Kidney glomerular epithelial cell (primary cell): ENCODE measurements around the gene LTV1.
"Not testable (repeated sequence)": the region's sequence is repeated elsewhere in the genome, so short reads cannot be mapped to it uniquely, and the experiment has no call there.

Source experiments
- DNase-seq: peaks from one replicate; lab custom pipeline; 2025; lab: John Stamatoyannopoulos, UW

Gene LTV1

DNA sequence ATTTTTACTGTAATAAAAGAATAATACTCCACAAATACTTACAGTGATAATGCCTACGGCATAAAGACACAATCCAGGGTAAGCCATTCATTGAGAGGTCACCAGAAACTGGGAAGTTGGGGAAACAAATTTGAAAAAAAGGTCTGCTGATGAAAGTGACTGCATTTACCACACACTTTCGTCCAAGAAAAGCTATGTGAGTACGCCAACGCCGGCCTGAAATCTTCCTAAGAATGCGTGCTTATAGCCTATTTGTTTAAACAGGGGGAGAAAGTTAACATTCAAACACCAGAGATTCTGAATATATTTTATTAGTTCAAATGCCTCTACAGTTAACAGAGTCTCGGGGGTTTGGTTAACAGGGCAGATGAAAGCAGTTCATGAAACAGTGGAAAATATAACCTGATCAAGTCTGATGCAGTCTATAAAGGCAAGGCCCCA is 657 bp upstream of the LTV1 start:
- peak; percentile 53 for DNase-seq

DNA sequence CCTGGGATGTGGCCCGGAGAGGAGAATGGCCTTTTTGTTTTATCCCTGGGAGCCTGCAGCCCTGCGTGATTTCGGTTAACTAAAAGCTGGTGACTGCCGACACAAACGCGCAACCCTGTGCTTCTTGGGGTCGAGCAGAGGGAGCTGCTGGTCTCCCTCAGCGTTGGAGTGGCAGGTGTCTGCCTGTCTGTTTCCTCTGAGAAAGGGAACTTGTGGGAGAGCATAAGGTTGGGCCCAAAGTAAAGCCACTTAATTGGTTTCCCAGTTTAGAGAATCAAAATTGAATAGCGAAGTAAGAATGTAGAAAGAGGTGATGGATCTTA is 500 bp downstream of the LTV1 start:
- DNase-seq: no peak

DNA sequence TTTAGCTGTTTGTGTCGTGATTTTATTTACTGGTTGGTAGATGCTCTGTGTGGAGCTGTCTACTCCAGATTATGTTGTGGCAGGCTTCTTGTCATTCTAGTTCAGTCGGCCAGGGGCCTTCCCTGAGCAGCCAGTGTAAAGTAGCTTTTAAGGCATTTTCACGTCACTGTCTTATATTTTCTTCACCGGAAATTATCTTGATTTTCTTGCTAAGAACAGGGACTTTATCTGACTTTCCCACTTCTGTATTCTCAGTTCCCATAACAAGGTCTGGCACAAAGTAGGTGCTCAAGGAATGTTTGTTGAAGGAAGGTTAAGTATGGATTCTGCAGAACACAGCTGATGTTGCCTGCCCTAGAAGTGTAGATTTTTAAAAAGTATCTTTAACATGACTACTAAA is 868 bp downstream of the LTV1 start:
- no peak for DNase-seq

DNA sequence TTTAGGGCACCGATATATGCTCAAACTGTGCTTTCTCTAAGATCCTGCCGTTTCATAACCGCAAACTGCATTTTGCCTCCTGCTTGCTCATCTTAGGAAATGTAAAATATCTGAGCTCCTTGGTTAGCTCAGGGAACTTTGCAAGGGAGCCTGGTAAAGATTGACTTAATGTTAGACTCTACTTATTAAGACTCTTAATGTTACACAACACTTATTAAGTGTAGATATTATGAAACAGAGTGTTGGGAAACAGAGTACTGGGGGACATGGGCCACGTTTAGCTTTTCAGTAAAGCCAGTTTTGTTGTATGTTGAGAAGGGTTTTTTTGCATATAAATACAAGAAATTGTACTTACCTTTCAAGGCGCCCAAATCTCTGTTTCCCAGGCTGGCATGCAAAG is 1.9 kb downstream of the LTV1 start:
- DNase-seq: no peak

DNA sequence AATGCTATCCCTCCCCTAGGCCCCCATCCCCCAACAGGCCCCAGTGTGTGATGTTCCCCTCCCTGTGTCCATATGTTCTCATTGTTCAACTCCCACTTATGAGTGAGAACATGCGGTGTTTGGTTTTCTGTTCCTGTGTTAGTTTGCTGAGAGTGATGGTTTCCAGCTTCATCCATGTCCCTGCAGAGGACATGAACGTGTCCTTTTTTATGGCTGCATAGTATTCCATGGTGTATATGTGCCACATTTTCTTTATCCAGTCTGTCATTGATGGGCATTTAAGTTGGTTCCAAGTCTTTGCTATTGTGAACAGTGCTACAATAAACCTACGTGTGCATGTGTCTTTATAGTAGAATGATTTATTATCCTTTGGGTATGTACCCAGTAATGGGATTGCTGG is 8.6 kb downstream of the LTV1 start:
- not testable (repeated sequence) for DNase-seq

DNA sequence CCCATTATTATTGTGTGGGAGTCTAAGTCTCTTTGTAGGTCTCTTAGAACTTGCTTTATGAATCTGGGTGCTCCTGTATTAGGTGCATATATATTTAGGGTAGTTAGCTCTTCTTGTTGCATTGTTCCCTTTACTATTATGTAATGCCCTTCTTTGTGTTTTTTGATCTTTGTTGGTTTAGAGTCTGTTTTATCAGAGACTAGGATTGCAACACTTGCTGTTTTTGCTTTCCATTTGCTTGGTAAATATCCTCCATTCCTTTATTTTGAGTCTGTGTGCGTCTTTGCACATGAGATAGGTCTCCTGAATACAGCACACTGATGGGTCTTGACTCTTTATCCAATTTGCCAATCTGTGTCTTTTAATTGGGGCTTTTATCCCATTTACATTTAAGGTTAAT is 11.9 kb downstream of the LTV1 start:
- not testable (repeated sequence) for DNase-seq

DNA sequence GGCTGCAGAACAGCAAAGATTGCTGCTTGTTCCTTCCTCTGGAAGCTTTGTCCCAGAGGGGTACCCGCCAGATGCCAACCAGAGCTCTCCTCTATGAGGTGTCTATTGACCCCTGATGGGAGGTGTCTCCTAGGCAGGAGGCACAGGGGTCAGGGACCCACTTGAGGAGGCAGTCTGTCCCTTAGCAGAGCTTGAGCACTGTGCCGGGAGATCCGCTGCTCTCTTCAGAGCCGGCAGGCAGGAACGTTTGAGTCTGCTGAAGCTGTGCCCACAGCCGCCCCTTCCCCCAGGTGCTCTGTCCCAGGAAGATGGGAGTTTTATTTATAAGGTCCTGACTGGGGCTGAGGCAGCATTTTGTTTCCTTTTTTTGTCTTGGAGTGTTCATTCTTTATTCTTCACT is 13.6 kb downstream of the LTV1 start:
- DNase-seq: not testable (repeated sequence)

DNA sequence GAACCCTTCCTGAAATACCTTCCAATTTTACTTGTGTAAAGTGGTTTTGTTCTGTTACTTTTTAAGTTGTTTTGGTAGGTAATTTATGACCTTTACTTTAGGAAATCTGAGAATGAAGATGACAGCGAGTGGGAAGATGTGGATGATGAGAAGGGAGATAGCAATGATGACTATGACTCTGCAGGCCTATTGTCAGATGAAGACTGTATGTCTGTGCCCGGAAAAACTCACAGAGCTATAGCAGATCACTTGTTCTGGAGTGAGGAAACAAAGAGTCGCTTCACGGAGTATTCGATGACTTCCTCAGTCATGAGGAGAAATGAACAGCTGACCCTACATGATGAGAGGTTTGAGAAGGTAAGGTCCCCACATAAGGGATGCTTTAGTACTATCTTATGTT is 14.5 kb downstream of the LTV1 start:
- DNase-seq: no peak

DNA sequence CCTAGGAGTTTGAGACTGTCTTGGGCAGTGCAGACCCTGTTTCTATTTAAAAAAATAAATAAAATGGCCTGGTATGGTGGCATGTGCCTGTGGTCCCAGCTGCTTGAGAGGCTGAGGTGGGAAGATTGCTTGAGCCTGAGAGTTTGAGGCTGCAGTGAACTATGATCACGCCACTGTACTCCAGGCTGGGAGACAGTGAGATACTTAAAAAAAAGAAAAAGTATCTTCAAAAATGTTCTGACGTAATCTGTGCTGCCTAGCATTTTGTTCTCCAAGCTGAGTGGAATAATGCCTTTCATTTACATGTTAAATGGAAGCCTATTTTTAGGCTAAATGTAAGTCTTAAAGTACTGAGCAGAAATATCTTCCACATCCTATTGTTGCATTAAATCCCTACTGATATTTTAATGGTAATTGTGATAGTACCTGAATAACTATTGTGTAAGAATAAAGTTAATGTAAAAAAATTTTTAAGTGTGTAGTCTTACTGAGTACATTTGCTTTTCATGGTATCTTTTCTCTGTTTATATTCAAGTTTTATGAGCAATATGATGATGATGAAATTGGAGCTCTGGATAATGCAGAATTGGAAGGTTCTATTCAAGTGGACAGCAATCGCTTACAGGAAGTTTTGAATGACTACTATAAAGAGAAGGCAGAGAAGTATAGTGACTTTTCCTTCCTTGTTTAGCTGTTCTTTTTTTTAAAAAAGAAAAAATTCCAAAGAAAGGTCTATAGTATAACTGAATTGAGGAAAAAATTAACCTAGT is 16.9 kb downstream of the LTV1 start:
- DNase-seq: no peak

DNA sequence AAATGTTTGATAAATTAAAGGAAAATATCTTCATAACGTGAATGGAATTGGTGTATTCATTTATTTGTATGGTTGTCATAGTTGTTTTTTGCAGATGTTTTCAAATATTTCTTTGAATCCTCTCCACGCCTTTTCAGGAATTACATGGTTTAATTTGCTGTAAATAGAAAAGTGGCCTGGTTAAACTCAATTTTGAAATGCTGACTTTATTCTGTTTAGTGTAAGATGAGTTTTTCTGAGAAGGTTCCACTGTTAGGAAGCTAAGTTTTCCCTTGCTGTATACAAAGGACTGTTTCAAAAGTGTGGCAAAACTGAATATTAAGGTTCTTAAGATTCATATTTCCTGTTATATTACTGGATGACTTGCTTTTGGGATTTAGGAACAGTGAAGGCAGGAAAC is 20.6 kb downstream of the LTV1 start:
- no peak for DNase-seq

DNA sequence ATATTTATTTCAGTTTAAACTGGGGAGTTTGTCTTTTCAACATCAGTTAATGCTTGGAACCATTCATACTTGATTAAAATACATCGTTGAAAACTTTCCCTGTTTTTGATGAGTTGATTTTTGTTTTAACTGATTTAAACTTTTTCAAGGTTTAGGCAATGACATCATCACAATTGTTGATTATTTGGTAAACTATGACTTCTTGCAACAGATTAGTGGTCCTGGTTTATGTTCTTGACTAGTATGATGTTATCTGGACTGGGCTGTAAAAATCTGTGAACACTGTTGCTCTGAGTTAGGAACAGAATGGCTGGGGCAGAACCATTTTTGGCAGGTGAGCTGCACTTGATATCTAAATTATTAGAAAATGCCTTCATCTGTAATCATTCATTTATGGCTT is 21.1 kb downstream of the LTV1 start, which contains the start of gene ZC2HC1B:
Gene ZC2HC1B (plus strand): TSS at position 241 of the 400 bp plus-strand sequence. CDS start 66 bp downstream, at position 307.
- DNase-seq: no peak

DNA sequence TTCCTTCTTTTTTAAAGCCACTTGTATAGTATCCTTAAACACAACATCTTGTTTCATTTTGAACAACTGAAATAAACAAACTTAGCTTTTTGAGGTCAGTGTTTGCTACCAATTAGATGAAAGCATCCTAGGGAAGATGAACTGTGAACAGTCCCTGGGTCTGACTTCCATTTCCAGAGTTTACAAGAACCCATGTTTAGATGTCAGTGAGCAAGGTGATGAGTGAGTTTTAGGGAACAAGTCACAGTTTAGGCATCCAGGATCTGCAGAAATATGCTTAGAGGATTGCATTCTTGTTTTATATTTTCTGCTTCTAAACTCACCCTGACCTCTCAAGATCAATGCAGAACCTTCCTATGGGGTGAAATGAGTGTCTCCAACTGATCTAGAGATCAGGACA is 24.1 kb downstream of the LTV1 start:
- no peak for DNase-seq

DNA sequence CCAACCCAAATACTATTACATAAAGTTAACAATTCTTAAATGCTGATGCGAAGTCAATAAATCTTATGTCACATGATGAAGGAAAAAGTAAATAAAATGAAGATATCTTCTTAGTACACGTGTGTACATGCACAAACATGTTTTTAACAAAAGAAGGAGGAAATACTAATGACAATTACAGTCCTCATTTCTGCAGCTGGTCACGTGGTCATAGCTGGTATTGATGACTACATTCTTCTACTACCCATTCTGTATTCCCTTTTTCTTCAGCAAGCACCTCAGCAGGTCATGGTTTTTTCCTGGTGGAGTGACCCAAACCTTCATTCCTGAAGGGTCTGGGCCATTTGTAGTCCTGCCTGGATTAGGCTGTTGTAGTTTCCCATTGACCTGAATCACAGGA is 25.7 kb downstream of the LTV1 start:
- not testable (repeated sequence) for DNase-seq

DNA sequence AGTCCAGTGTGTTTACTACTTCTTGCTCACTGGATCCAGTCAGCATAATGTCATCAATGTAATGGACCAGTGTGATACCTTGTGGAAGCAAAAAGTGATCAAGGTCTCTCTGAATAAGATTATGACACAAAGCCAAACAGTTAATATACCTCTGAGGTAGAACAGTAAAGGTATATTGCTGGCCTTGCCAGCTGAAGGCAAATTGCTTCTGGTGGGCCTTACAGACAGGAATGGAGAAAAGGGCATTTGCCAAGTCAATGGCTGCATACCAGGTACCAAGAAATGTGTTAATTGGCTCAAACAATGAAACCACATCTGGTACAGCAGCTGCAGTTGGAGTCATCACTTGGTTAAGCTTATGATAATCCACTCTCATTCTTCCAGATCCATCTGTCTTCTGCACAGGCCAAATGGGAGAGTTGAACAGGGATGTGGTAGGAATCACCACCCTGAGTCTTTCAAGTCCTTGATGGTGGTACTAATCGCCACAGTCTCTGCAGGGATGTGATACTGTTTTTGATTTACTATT is 28.1 kb downstream of the LTV1 start:
- not testable (repeated sequence) for DNase-seq

DNA sequence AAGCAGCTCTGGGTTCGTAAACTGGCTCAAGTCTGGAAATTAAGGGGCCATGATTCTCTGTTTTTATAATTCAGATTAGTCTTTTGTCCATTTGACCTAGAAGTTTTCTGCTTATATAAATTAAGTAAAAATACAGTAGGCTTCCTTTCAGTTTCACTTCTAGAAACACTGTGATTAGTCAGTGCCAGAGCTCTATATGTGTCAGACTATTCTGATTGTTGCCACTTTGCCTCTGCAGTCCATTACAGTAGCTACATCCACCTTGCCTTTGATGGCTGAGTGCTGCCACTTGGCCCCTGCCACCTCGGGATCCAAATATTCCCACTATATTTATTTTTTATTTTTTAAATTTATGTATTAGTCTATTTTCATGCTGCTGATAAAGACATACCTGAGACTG is 29.1 kb downstream of the LTV1 start:
- DNase-seq: no peak

DNA sequence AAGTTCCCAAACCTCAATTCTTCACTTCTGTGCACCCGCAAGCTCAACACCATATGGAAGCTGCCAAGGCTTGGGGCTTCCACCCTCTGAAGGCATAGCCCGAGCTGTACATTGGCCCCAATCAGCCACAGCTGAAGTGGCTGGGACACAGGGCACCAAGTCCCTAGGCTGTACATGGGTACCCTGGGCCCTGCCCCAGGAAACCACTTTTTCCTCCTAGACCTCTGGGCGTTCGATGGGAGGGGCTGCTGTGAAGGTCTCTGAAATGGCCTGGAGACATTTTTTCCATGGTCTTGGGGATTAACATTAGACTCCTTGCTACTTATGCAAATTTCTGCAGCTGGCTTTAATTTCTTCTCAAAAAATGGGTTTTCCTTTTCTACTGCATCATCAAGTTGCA is 30.5 kb downstream of the LTV1 start:
- DNase-seq: not testable (repeated sequence)

DNA sequence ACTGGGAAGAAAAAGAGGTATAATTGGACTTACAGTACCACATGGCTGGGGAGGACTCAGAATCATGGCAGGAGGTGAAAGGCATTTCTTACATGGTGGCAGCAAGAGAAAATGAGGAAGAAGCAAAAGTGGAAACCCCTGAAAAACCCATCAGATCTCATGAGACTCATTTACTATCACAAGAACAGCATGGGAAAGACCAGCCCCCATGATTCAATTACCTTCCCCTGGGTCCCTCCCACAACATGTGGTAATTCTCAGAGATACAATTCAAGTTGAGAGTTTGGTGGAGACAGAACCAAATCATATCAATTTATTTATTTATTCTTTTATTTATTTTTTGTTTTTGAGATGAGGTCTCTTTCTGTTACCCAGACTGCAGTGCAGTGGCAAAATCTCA is 31.4 kb downstream of the LTV1 start:
- not testable (repeated sequence) for DNase-seq

DNA sequence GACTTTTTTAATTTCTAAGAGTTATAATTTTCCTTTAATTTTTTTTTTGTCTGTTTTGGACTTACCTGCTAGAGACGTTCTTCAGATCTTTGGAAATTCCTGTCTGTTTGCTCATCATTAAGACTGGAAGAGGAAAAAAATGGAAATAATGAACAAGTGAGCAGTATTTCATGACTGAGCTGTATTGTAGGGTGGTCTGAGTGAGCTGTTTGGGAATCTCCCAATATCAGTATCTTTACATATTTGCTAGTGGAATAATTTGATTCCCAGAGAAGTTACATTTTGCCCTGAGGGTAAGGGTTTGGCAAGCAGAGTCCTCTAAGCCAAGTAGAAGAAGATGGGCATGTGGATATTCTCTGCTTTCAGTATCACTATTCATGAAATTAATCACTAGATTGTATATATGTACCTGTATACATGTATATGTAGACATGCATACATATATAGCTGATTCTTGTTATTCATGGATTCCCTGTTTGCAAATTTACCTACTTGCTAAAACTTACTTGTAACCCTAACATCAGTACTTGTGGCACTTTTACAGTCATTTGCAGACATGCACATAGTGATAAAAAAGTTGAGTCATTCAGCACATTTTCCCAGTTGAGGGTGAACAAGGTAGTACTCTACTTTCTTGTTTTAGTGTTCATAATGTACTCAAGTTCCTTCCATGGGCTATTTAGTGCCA is 34.6 kb downstream of the LTV1 start:
- DNase-seq: no peak

DNA sequence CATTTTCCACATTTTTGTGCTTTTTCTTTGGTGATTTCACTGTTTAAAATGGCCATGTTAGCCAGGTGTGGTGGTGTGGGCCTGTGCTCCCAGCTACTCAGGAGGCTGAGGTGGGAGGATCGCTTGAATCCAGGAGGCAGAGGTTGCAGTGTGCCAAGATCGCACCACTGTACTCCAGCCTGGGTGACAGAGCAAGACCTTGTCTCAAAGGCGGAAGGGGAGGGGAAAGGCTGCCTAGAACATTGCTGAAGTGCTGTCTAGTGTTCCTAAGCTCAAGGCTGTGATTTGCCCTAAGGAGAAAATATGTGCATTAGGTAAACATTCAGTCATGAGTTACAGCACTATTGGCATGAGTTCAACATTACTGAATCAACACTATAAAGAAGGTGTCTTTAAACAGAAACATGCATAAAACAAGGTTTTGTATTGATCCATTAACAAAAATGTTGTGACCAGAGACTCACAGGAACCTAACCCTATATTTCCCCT is 35.2 kb downstream of the LTV1 start:
- no peak for DNase-seq

DNA sequence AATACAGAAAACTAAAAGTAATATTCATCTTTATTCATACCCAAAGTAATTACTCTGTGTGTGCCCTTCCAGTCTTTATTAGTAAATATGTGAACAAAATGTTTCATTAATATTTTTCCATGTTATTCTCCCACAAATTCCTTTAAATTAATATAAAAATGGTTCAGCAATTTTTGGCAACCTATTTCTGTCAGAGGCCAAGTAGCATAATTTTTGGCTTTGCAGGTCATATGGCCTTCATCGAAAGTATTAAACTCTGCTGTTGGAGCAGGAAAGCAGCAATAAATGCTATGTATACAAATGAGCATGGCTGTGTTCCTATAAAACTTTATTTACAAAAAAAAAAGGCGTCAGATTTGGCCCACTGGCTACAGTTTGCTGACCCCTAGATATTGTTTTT is 37.3 kb downstream of the LTV1 start:
- DNase-seq: no peak

DNA sequence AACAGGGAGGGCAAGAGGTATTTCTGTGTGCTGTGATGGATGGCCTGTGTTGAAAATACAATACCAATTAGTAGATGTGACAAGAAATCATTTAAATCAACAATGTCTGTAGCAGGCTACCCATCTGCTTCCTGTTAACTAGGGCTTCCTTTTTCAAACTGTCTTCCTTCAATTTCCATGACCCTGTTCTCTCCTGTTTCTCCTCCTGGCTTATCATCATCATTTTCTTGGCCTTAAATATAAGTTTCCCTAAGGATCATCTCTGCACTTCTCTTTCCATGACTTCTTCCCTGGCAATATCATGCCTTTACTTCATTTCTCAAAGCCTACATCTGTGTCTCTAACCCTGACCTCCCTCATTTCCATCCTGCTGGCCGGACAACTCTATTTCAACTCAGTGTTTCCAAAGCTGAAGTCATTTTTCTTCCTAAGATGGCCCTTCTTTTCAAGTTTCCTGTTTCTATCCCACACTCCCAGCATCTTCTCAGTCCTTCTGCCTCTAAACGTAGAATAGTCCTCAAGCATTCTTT is 39.3 kb downstream of the LTV1 start:
- DNase-seq: no peak

DNA sequence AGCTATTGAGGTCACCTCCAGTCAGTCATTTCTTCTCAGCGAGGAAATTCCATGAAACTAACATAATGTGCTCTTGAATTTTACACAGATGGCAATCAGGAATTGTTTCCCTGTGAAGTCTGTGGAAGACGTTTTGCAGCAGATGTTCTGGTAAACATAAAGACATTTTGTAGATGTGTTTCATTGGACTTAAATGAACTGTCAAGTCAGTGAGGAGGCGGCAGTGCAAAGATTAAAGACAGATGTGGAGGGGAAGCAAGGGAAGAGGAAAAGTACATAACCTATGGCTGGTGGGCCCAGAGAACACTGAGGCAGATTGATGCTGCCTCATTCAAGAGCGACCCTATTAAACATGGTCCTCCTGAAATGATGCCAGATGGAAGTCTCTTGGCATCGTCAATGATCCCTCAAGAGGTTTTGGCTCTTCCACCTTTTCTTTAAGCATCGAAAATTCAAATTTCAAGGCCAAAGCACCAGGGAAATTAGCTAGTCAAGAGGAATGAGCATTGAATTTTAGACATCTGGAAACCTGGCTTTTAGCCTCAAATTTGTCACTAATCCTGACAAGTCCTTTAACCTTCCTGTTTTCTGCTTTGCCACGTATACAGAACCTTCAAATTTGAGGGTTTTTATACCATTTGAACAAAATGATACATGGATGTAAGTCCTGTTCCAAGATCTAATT is 41.2 kb downstream of the LTV1 start:
- DNase-seq: no peak
